ENCODE measurements around the gene ARHGAP31. TPM values are rescaled to one million over a fixed set of nuclear protein-coding genes. Genes with fewer than 3 reads are reported as not detected.

ARHGAP31 gene
- total RNA-seq, 4 donors from 2014 or later, result 19.8 to 28.7 (median 22.6) TPM

GRCh38 chr3:119434703-119435102 is 140.5 kb downstream of the ARHGAP31 start:
- ATAC-seq, result no peak
- Histone ChIP-seq H3K4me3 (no peak overlapping the region), H3K36me3 (peaks cover 14 to 91% of the 10 kb centered on the region in 2 donors), H3K9me3 (peaks cover 0 to 4% (median 0%) of the 10 kb centered on the region in 3 donors), H3K27ac (no peak overlapping the region), H3K27me3 (no peaks in the 10 kb centered on the region), H3K4me1 (no peaks in the 10 kb centered on the region)
- TF ChIP-seq EP300 (IDR thresholded peaks at IDR 0.05) (no peak), POLR2AphosphoS5 (IDR thresholded peaks at IDR 0.05) (no peak), CTCF (IDR thresholded peaks at IDR 0.05) (no peak), POLR2A (IDR thresholded peaks at IDR 0.05) (no peak)
- 96 to 100% methylated on average over 2 to 4 of the region's 4 CpGs for WGBS, 2 donors (ENCODE audit: low coverage in 1 of 2)

- no peak for ATAC-seq
- no peak overlapping the region for H3K27ac ChIP-seq
- no peaks in the 10 kb centered on the region for H3K27me3 ChIP-seq
- WGBS, 2 donors (ENCODE audit: low coverage in 1 of 2), result 88 to 100% methylated on average over 1 of the region's 1 CpG
- H3K36me3 ChIP-seq, result peaks cover 7 to 89% of the 10 kb centered on the region in 2 donors
- H3K4me1 ChIP-seq, result no peaks in the 10 kb centered on the region
- TF ChIP-seq POLR2A (IDR thresholded peaks at IDR 0.05), result no peak
- H3K9me3 ChIP-seq, result no peaks in the 10 kb centered on the region
- H3K4me3 ChIP-seq, result no peak overlapping the region
Observed at GRCh38 chr3:119436977-119437376, 142.8 kb downstream of the ARHGAP31 start.

- TF ChIP-seq POLR2A (IDR thresholded peaks at IDR 0.05) (no peak), CTCF (IDR thresholded peaks at IDR 0.05) (no peak), POLR2AphosphoS5 (IDR thresholded peaks at IDR 0.05) (no peak), EP300 (IDR thresholded peaks at IDR 0.05) (no peak)
- Histone ChIP-seq H3K9me3 (no peaks in the 10 kb centered on the region), H3K36me3 (peaks cover 7 to 89% of the 10 kb centered on the region in 2 donors), H3K27me3 (no peaks in the 10 kb centered on the region), H3K4me3 (no peak overlapping the region), H3K27ac (no peak overlapping the region), H3K4me1 (no peaks in the 10 kb centered on the region)
- 73 to 92% methylated on average over 6 of the region's 6 CpGs for WGBS, 2 donors (ENCODE audit: low coverage in 1 of 2)
- no peak for ATAC-seq
Observed at GRCh38 chr3:119437691-119438258, 143.6 kb downstream of the ARHGAP31 start.

GRCh38 chr3:119443179-119443578 is 149.0 kb downstream of the ARHGAP31 start:
- H3K4me1 ChIP-seq, result no peaks in the 10 kb centered on the region
- no peak for TF ChIP-seq POLR2A (IDR thresholded peaks at IDR 0.05)
- TF ChIP-seq POLR2AphosphoS5 (IDR thresholded peaks at IDR 0.05), result no peak
- TF ChIP-seq EP300 (IDR thresholded peaks at IDR 0.05), result no peak
- TF ChIP-seq CTCF (IDR thresholded peaks at IDR 0.05), result no peak
- H3K27me3 ChIP-seq, result no peaks in the 10 kb centered on the region
- H3K9me3 ChIP-seq, result no peaks in the 10 kb centered on the region
- H3K4me3 ChIP-seq, result no peak overlapping the region
- peaks cover 0 to 84% of the 10 kb centered on the region in 2 donors for H3K36me3 ChIP-seq
- no peak for ATAC-seq
- H3K27ac ChIP-seq, result no peak overlapping the region

- H3K4me3 ChIP-seq, result no peak overlapping the region
- no peak for ATAC-seq
- 86 to 100% methylated on average over 2 of the region's 2 CpGs for WGBS, 2 donors (ENCODE audit: low coverage in 1 of 2)
Observed at GRCh38 chr3:119444590-119444989, 150.4 kb downstream of the ARHGAP31 start.

More at GRCh38 chr3:119444590-119444989, 150.4 kb downstream of the ARHGAP31 start:
- no peaks in the 10 kb centered on the region for H3K9me3 ChIP-seq
- no peak for TF ChIP-seq EP300 (IDR thresholded peaks at IDR 0.05)
- TF ChIP-seq POLR2AphosphoS5 (IDR thresholded peaks at IDR 0.05), result no peak
- TF ChIP-seq CTCF (IDR thresholded peaks at IDR 0.05), result no peak
- TF ChIP-seq POLR2A (IDR thresholded peaks at IDR 0.05), result no peak
- peaks cover 0 to 93% of the 10 kb centered on the region in 2 donors for H3K36me3 ChIP-seq
- no peaks in the 10 kb centered on the region for H3K27me3 ChIP-seq
- no peaks in the 10 kb centered on the region for H3K4me1 ChIP-seq
- no peak overlapping the region for H3K27ac ChIP-seq

All from gastroesophageal sphincter (tissue), 4 donors.